T-helper 17 cell (primary cell): Measurements from ENCODE around the gene WDR55. TPM values are rescaled to one million over a fixed set of nuclear protein-coding genes. Genes with fewer than 3 reads are reported as not detected.
"Not testable (repeated sequence)": the region's sequence is repeated elsewhere in the genome, so short reads cannot be mapped to it uniquely, and the experiment has no call there.

Source experiments
- ATAC-seq: fragments of 150-1000 bp; cut with Tn5 transposase; 2 replicates; pipeline ENCODE4 v1.10.0; 2021; ENCODE audit warnings: mild to moderate bottlenecking, moderate library complexity
- DNase-seq, 3 donors: peaks; one replicate each; pipeline versions ENCODE4 v3.0.0 to v3.0.0-alpha.2; 2020 to 2021
- H3K9me3 ChIP-seq: one replicate; pipeline ENCODE4 v1.7.0; 2013; ENCODE audit warnings: low read length, mild to moderate bottlenecking; ENCODE audit not compliant: control insufficient read depth, poor library complexity, severe bottlenecking
- H3K27ac Mint-ChIP-seq: one replicate; pipeline ENCODE4 v1.8.0; 2022; ENCODE audit warnings: mild to moderate bottlenecking, moderate library complexity, mixed read lengths
- H3K27me3 Mint-ChIP-seq: one replicate; pipeline ENCODE4 v1.8.0; 2022; ENCODE audit warnings: mixed read lengths
- H3K36me3 Mint-ChIP-seq: one replicate; pipeline ENCODE4 v1.8.0; 2022; ENCODE audit warnings: low read depth, mixed read lengths
- H3K4me1 Mint-ChIP-seq: one replicate; pipeline ENCODE4 v1.8.0; 2022; ENCODE audit warnings: mild to moderate bottlenecking, mixed read lengths
- H3K4me3 Mint-ChIP-seq: one replicate; pipeline ENCODE4 v1.8.0; 2022; ENCODE audit warnings: mild to moderate bottlenecking, moderate library complexity, mixed read lengths
- total RNA-seq, 4 donors: library from RNA in 2 of 4; stranded (reverse) in 2 of 4; gene quantifications; one replicate each; pipeline ENCODE4 v1.2.3 and lab custom pipeline; 2022 to 2026

Gene WDR55
- 10 to 100 TPM; 34.8 to 36.3 TPM for total RNA-seq
- total RNA-seq (lab: John Stamatoyannopoulos, UW): 79.6 to 80.3 reads per million in 2 donors

GRCh38 chr5:140664359-140665119 is at the start of gene WDR55:
Gene WDR55, plus strand, starts transcription at chr5:140664904. Its CDS starts 9 bp downstream, at chr5:140664913.
- peaks cover 27% of the 10 kb centered on the region for H3K4me1 Mint-ChIP-seq
- ATAC-seq: peak; percentile 93
- H3K36me3 Mint-ChIP-seq: peaks cover 10% of the 10 kb centered on the region

GRCh38 chr5:140622301-140622700 is 42.4 kb upstream of the WDR55 start:
- DNase-seq (no peak), ATAC-seq (no peak)
- H3K27ac Mint-ChIP-seq: peak overlapping the region; percentile 69
- H3K27me3 Mint-ChIP-seq: peaks cover 27% of the 10 kb centered on the region
- no peaks in the 10 kb centered on the region for H3K9me3 ChIP-seq
- no peak overlapping the region for H3K4me3 Mint-ChIP-seq
- no peaks in the 10 kb centered on the region for H3K4me1 Mint-ChIP-seq
- H3K36me3 Mint-ChIP-seq: peaks cover 2% of the 10 kb centered on the region

More at GRCh38 chr5:140664359-140665119, at the start of gene WDR55:
- Mint-ChIP-seq H3K27me3 (no peaks in the 10 kb centered on the region), H3K4me3 (peak within 1 kb of the TSS; percentile 99), H3K27ac (peak within 1 kb of the TSS; percentile 96)
- no peaks in the 10 kb centered on the region for H3K9me3 ChIP-seq
- DNase-seq: peak; percentile 91 to 96 (median 94)

- not testable (repeated sequence) for H3K4me1 Mint-ChIP-seq, H3K27ac Mint-ChIP-seq, H3K36me3 Mint-ChIP-seq, H3K4me3 Mint-ChIP-seq, DNase-seq, ATAC-seq, H3K9me3 ChIP-seq
- peaks cover 21% of the 10 kb centered on the region for H3K27me3 Mint-ChIP-seq
Observed at GRCh38 chr5:140623061-140623460, 41.6 kb upstream of the WDR55 start.

- peaks cover 19% of the 10 kb centered on the region for H3K27me3 Mint-ChIP-seq
- H3K4me3 Mint-ChIP-seq, ATAC-seq, DNase-seq, H3K4me1 Mint-ChIP-seq, H3K36me3 Mint-ChIP-seq, H3K27ac Mint-ChIP-seq, H3K9me3 ChIP-seq: not testable (repeated sequence)
Observed at GRCh38 chr5:140624886-140625285, 39.8 kb upstream of the WDR55 start.

- Mint-ChIP-seq H3K27ac (no peak overlapping the region), H3K4me1 (peaks cover 15% of the 10 kb centered on the region)
- no peak for DNase-seq
Observed at GRCh38 chr5:140627972-140628371, 36.7 kb upstream of the WDR55 start.

GRCh38 chr5:140628711-140629110 is 36.0 kb upstream of the WDR55 start:
- peaks cover 10% of the 10 kb centered on the region for H3K27me3 Mint-ChIP-seq
- no peak overlapping the region for H3K4me3 Mint-ChIP-seq
- ATAC-seq (no peak), DNase-seq (no peak)
- H3K9me3 ChIP-seq: no peaks in the 10 kb centered on the region
- no peak overlapping the region for H3K27ac Mint-ChIP-seq
- peaks cover 21% of the 10 kb centered on the region for H3K4me1 Mint-ChIP-seq
- peaks cover 3% of the 10 kb centered on the region for H3K36me3 Mint-ChIP-seq

More at GRCh38 chr5:140627972-140628371, 36.7 kb upstream of the WDR55 start:
- Mint-ChIP-seq H3K4me3 (no peak overlapping the region), H3K27me3 (peaks cover 10% of the 10 kb centered on the region), H3K36me3 (peaks cover 3% of the 10 kb centered on the region)
- ATAC-seq: no peak
- no peaks in the 10 kb centered on the region for H3K9me3 ChIP-seq

- H3K27ac Mint-ChIP-seq: peak overlapping the region; percentile 14
- H3K9me3 ChIP-seq: no peaks in the 10 kb centered on the region
- H3K4me1 Mint-ChIP-seq: peaks cover 25% of the 10 kb centered on the region
- peaks cover 10% of the 10 kb centered on the region for H3K27me3 Mint-ChIP-seq
- ATAC-seq: no peak
- peak overlapping the region; percentile 82 for H3K4me3 Mint-ChIP-seq
- H3K36me3 Mint-ChIP-seq: peaks cover 3% of the 10 kb centered on the region
- DNase-seq: no peak
Observed at GRCh38 chr5:140630292-140631035, 34.2 kb upstream of the WDR55 start.

GRCh38 chr5:140631036-140631417 is 33.7 kb upstream of the WDR55 start:
- peaks cover 25% of the 10 kb centered on the region for H3K4me1 Mint-ChIP-seq
- H3K27me3 Mint-ChIP-seq: peaks cover 10% of the 10 kb centered on the region
- peaks cover 3% of the 10 kb centered on the region for H3K36me3 Mint-ChIP-seq
- ATAC-seq (no peak), DNase-seq (no peak)
- no peaks in the 10 kb centered on the region for H3K9me3 ChIP-seq
- peak overlapping the region; percentile 14 for H3K27ac Mint-ChIP-seq
- H3K4me3 Mint-ChIP-seq: peak overlapping the region; percentile 82

- Mint-ChIP-seq H3K27ac (peak overlapping the region; percentile 86), H3K36me3 (peaks cover 3% of the 10 kb centered on the region), H3K4me1 (peaks cover 27% of the 10 kb centered on the region), H3K4me3 (peak overlapping the region; percentile 92), H3K27me3 (peaks cover 10% of the 10 kb centered on the region)
- ATAC-seq: peak; percentile 79
- peak in 2 of 3 donors; percentile 13 to 21 for DNase-seq
- no peaks in the 10 kb centered on the region for H3K9me3 ChIP-seq
Observed at GRCh38 chr5:140631831-140632365, 32.8 kb upstream of the WDR55 start.

GRCh38 chr5:140632366-140633020 is 32.2 kb upstream of the WDR55 start:
- ATAC-seq: peak; percentile 85
- peaks cover 28% of the 10 kb centered on the region for H3K4me1 Mint-ChIP-seq
- peaks cover 3% of the 10 kb centered on the region for H3K36me3 Mint-ChIP-seq
- peak overlapping the region; percentile 92 for H3K4me3 Mint-ChIP-seq
- peak overlapping the region; percentile 86 for H3K27ac Mint-ChIP-seq
- H3K27me3 Mint-ChIP-seq: peaks cover 10% of the 10 kb centered on the region
- H3K9me3 ChIP-seq: no peaks in the 10 kb centered on the region
- peak; percentile 20 to 34 (median 23) for DNase-seq

- H3K9me3 ChIP-seq: no peaks in the 10 kb centered on the region
- DNase-seq: no peak
- Mint-ChIP-seq H3K27me3 (peaks cover 10% of the 10 kb centered on the region), H3K4me3 (peak within 1 kb of the TSS; percentile 92), H3K27ac (peak within 1 kb of the TSS; percentile 86), H3K4me1 (peaks cover 28% of the 10 kb centered on the region), H3K36me3 (peaks cover 3% of the 10 kb centered on the region)
- ATAC-seq: peak; percentile 15
Observed at GRCh38 chr5:140633021-140633471, 31.7 kb upstream of the WDR55 start, which contains the start of gene CD14. Gene CD14, minus strand, starts transcription at chr5:140633175. Its CDS starts 104 bp downstream, at chr5:140633071.

- Mint-ChIP-seq H3K4me1 (peaks cover 30% of the 10 kb centered on the region), H3K36me3 (peaks cover 3% of the 10 kb centered on the region), H3K4me3 (peak overlapping the region; percentile 92), H3K27ac (peak overlapping the region; percentile 86), H3K27me3 (peaks cover 7% of the 10 kb centered on the region)
- ATAC-seq (no peak), DNase-seq (no peak)
- H3K9me3 ChIP-seq: no peaks in the 10 kb centered on the region
Observed at GRCh38 chr5:140633501-140633900, 31.2 kb upstream of the WDR55 start.
